GM19035 (cell line): ENCODE results near the gene OR10A4.
"Not testable (repeated sequence)": the region's sequence is repeated elsewhere in the genome, so short reads cannot be mapped to it uniquely, and the experiment has no call there.

Source experiments
- ATAC-seq: cut with Tn5 transposase; IDR thresholded peaks from one replicate; pipeline ENCODE4 v1.9.1; 2021; ENCODE audit not compliant: unreplicated experiment

The OR10A4 gene, protein sequence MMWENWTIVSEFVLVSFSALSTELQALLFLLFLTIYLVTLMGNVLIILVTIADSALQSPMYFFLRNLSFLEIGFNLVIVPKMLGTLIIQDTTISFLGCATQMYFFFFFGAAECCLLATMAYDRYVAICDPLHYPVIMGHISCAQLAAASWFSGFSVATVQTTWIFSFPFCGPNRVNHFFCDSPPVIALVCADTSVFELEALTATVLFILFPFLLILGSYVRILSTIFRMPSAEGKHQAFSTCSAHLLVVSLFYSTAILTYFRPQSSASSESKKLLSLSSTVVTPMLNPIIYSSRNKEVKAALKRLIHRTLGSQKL

DNA sequence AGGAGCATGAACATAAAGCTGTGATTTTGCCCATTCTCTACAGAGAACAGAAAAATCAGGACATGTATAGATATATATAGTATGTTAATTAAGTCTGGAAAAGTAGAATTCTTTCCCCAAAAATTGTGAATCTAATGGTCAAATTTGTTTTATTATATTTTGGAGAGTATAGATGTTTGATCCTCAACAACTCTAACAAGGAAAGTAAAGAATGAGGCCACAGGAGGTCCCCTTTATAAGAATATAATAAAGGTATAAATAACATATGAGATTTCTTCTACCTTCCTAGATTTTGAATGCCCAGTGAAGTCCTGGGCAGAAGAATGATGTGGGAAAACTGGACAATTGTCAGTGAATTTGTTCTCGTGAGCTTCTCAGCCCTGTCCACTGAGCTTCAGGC is at the start of gene OR10A4:
Gene OR10A4, plus strand, starts transcription at position 301 of the 400 bp plus-strand sequence. Its CDS starts 23 bp downstream, at position 324.
- ATAC-seq = no peak

DNA sequence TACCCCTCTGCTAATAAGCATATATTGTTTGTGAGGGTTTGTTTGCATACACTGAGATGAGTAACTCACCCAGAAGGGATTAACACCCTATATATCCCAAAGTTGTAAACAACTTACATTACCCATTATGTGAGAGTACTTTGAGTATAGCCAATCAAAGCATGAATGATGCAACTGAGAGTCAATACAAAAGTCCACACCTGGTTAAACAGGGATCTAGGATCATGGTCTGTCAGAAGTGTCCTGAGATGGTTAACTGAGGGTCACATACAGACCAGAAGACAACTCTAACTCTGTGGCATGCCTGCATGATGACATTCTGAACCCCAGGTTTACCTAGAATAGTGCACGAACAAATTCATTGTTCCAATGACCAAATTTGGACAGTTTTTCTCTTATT is 48.3 kb upstream of the OR10A4 start:
- ATAC-seq = no peak

DNA sequence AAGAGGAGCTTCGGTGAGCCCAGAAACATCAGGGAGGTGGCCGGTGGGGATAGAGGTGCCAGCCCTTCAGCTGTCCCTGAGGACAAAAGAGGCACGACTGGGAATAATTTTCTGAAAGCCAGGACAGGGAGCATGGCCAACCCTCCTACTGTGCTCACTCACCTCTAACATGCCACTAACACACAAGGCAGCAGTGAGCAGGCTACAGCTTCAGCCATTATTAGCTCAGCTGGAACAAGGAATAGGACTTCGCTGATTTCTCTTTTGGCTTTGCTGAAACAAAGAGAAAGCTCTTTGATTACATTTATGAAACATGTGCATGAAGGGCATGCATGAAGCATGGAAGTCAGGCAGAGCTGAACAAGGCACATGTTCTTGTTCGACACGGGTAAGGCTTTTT is 43.1 kb upstream of the OR10A4 start:
- ATAC-seq = no peak

- no peak for ATAC-seq
Observed at GRCh38 chr11:6834021-6834420, 42.4 kb upstream of the OR10A4 start.

GRCh38 chr11:6841694-6842093 is 34.7 kb upstream of the OR10A4 start:
- peak; percentile 55 for ATAC-seq

- no peak for ATAC-seq
Observed at GRCh38 chr11:6843670-6844069, 32.8 kb upstream of the OR10A4 start.

GRCh38 chr11:6844356-6844755 is 32.1 kb upstream of the OR10A4 start:
- ATAC-seq = no peak

GRCh38 chr11:6845383-6845782 is 31.0 kb upstream of the OR10A4 start, which contains the start of gene OR10A5:
OR10A5 (plus strand) TSS chr11:6845683; CDS start chr11:6845683, 0 bp downstream.
- no peak for ATAC-seq

- ATAC-seq = no peak
Observed at GRCh38 chr11:6850526-6850925, 25.9 kb upstream of the OR10A4 start.

GRCh38 chr11:6854801-6855200 is 21.6 kb upstream of the OR10A4 start:
- not testable (repeated sequence) for ATAC-seq

DNA sequence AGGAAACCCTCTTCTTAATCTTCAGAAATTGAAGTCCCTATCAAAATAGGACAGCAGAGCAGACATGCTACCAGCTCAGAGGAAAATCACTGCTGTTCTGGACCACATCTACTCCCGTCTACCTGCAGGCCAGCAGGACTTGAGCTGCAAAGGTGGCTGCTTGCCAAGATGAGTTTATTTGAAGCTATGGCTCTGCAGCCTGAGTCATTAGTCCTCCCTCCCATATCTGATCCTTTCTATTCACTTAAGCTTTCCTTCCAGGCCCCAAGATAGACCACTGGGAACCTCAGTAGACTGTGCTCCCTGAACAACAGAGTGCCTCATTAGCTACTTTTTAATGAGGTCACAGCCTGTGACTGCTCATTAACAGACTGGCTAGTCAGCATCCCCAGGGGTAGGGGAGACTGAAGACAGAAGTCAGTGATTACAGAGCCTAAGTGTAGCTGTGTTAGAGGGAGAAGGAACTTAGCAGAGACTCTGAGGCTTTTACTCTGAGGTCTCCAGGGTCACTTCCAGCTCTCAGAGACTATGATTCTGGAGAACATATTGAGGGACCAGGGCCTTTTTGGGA is 20.4 kb upstream of the OR10A4 start:
- ATAC-seq = no peak

GRCh38 chr11:6856871-6857270 is 19.6 kb upstream of the OR10A4 start:
- ATAC-seq = peak; percentile 86

DNA sequence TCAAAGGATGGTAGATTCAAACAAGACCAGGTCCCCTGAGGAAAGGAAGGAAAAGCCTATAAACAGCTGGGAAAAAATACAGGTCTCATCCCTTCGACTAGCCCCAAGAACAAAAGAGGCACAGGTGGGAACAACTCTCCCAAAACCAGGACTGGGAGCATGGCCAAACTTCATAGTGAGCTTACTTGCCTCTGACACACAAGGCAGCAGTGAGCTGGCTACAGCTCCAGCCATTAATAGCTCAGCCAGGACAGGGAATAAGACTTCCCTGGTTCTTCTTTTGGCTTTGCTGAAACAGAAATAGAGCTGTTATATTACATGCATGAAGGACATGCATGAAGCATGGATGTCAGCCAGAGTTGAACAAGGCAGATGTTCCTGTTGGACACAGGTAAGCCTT is 13.5 kb upstream of the OR10A4 start, which contains the start of gene OR10A2:
Gene OR10A2, plus strand, starts transcription at position 97 of the 400 bp plus-strand sequence. CDS start 6,698 bp downstream, outside the sequence.
- no peak for ATAC-seq

GRCh38 chr11:6864438-6864837 is 12.0 kb upstream of the OR10A4 start:
- no peak for ATAC-seq

DNA sequence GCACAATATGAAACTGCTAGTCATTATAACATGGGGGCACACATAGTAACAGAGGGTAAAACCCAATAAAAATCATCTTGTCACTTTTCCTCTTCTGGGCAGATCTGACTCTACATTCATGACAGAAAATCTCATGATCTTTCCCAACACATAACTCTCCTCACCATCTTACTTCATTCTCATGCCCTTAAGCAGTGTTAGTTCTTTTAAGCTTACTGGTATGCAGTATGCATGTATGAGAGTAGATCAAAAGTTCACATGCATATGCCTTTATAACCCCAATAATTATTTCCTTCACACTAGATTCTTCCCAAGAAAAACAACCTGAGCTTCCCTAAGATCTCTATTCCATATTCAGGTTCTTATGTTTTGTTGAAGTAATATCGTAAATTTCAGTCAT is 5.1 kb upstream of the OR10A4 start:
- no peak for ATAC-seq

DNA sequence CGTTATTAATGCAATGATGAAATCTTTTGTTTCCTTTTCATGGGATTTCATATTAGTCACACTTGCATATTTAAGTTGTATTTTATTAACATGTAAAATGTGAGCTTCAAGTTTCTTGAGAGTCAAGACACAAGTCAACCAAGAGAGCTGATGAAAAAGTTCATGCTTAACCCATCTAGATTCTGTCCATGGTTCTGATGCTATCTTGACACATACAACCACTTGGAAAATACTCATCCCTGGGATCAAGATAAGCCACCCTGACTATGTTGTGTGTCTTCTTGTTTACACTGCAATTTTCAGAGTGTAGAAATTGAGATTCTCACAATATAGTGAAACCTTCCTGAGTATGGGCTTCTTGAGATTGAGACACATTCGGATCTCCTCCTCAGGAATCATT is 664 bp upstream of the OR10A4 start:
- no peak for ATAC-seq

DNA sequence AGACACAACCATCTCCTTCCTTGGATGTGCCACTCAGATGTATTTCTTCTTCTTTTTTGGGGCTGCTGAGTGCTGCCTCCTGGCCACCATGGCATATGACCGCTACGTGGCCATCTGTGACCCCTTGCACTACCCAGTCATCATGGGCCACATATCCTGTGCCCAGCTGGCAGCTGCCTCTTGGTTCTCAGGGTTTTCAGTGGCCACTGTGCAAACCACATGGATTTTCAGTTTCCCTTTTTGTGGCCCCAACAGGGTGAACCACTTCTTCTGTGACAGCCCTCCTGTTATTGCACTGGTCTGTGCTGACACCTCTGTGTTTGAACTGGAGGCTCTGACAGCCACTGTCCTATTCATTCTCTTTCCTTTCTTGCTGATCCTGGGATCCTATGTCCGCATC is 489 bp downstream of the OR10A4 start:
- ATAC-seq = no peak

- ATAC-seq = no peak
Observed at GRCh38 chr11:6882751-6883150, 6.3 kb downstream of the OR10A4 start.

DNA sequence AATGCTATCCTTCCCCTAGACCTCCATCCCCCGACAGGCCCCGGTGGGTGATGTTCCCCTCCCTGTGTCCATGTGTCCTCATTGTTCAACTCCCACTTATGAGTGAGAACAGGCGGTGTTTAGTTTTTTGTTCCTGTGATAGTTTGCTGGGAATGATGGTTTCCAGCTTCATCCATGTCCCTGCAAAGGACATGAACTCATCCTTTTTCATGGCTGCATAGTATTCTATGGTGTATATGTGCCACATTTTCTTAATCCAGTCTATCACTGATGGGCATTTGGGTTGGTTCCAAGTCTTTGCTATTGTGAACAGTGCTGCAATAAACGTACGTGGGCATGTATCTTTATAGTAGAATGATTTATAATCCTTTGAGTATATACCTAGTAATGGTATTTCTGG is 11.3 kb downstream of the OR10A4 start:
- ATAC-seq = not testable (repeated sequence)

DNA sequence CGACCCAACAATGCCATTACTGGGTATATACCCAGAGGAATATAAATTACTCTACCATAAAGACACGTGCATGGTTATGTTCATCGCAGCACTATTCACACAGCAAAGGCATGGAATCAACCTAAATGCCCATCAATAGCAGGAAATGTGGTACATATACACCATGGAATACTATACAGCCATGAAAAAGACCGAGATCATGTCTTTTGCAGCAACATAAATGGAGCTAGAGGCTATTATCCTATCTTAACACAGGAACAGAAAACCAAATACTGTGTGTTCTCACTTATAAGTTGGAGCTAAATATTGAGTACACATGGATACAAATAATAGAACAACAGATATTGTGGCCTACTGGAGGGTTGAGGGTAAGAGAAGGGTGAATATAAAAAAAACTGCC is 12.4 kb downstream of the OR10A4 start:
- no peak for ATAC-seq

DNA sequence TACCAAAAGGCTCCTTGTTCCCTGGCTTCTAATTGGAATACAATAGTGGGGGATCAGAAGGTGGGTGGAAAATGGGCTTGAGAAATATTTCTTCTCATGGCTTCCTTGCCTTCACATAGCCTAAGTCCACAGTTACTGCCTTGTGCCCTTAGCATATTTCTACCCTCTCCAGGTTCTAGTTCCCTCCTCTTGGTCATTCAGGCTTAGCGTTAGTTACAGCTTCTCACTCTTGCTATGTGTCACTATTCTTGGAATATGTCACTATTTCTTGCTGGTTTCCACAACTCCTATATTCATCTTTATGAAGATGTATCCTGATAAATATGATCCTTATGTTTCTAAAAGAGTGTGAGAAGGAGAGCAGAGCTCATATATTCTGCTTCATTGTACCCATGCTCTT is 13.4 kb downstream of the OR10A4 start:
- no peak for ATAC-seq

DNA sequence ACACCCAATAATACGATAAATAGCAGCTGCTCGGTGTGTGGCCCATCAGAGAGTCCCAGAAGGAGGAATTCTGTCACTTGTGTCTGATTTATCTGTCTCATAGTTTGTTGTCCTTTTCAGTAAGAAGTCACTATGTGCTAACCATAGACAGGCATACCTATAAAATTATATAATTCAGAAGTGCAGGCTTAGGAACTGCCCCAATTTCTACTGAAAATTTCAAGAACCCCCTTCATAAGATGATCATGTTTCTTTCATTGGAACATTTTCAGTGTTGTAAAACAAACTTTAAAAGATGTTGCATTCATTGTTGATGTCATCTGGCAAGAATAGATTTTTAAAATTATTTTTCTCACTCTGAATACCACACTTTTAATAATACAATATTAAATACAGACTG is 16.0 kb downstream of the OR10A4 start, which contains the start of gene OR2D2:
Gene OR2D2, minus strand, starts transcription at position 101 of the 400 bp plus-strand sequence. Its CDS starts 0 bp downstream, at position 101.
- no peak for ATAC-seq
